ENCODE results near the gene RUNX2.

Gene RUNX2

GRCh38 chr6:45415788-45416518 is 87.8 kb downstream of the RUNX2 start:
- DNase-seq, result no peak

- DNase-seq, result no peak
Observed at GRCh38 chr6:45416700-45417099, 88.6 kb downstream of the RUNX2 start.

- DNase-seq, result no peak
Observed at GRCh38 chr6:45417436-45417835, 89.3 kb downstream of the RUNX2 start.

GRCh38 chr6:45419571-45420082 is 91.5 kb downstream of the RUNX2 start:
- DNase-seq, result peak; percentile 51

- no peak for DNase-seq
Observed at GRCh38 chr6:45420083-45420908, 92.2 kb downstream of the RUNX2 start.

- DNase-seq, result peak; percentile 28
Observed at GRCh38 chr6:45420909-45421708, 93.0 kb downstream of the RUNX2 start.

GRCh38 chr6:45421709-45422502 is 93.8 kb downstream of the RUNX2 start:
- DNase-seq, result peak; percentile 75

GRCh38 chr6:45422503-45423110 is 94.5 kb downstream of the RUNX2 start:
- DNase-seq, result peak; percentile 38

- peak; percentile 25 for DNase-seq
Observed at GRCh38 chr6:45423111-45423823, 95.1 kb downstream of the RUNX2 start.

GRCh38 chr6:45423824-45424450 is 95.8 kb downstream of the RUNX2 start:
- peak; percentile 19 for DNase-seq

- no peak for DNase-seq
Observed at GRCh38 chr6:45424451-45424861, 96.3 kb downstream of the RUNX2 start.

GRCh38 chr6:45426251-45426650 is 98.1 kb downstream of the RUNX2 start:
- DNase-seq, result no peak

- DNase-seq, result no peak
Observed at GRCh38 chr6:45427726-45428125, 99.6 kb downstream of the RUNX2 start.

- DNase-seq, result no peak
Observed at GRCh38 chr6:45428727-45429126, 100.6 kb downstream of the RUNX2 start.

GRCh38 chr6:45430590-45431202 is 102.6 kb downstream of the RUNX2 start:
- DNase-seq, result no peak

GRCh38 chr6:45431317-45432065 is 103.4 kb downstream of the RUNX2 start:
- DNase-seq, result no peak

- DNase-seq, result no peak
Observed at GRCh38 chr6:45432977-45433376, 104.8 kb downstream of the RUNX2 start.

- no peak for DNase-seq
Observed at GRCh38 chr6:45433533-45434380, 105.6 kb downstream of the RUNX2 start.

GRCh38 chr6:45434381-45434700 is 106.2 kb downstream of the RUNX2 start:
- no peak for DNase-seq
